Smooth muscle cell (in vitro differentiated cells): ENCODE measurements around the gene SART1. TPM values are rescaled to one million over a fixed set of nuclear protein-coding genes. Genes with fewer than 3 reads are reported as not detected.

Experiments
- DNase-seq: peaks from one replicate; lab custom pipeline; 2025; ENCODE audit not compliant: unreplicated experiment; lab: John Stamatoyannopoulos, UW
- H2AFZ ChIP-seq: fragments of 200-600 bp; sonication (generic); 2 replicates; pipeline ENCODE4 v1.6.0; 2016; ENCODE audit warnings: antibody characterized with exemption, low read depth, mild to moderate bottlenecking
- H3F3A ChIP-seq: fragments of 200-600 bp; sonication (generic); 2 replicates; pipeline ENCODE4 v1.6.0; 2017; ENCODE audit warnings: antibody characterized with exemption, low read depth
- H3K27ac ChIP-seq: fragments of 200-600 bp; sonication (generic); 2 replicates; pipeline ENCODE4 v1.5.1; 2016; ENCODE audit warnings: low read depth, mild to moderate bottlenecking
- H3K27me3 ChIP-seq: fragments of 200-600 bp; sonication (generic); 2 replicates; pipeline ENCODE4 v1.6.1; 2016; ENCODE audit warnings: low read depth, mild to moderate bottlenecking
- H3K36me3 ChIP-seq: fragments of 200-600 bp; sonication (generic); 2 replicates; pipeline ENCODE4 v1.5.1; 2016; ENCODE audit warnings: low read depth
- H3K4me1 ChIP-seq: fragments of 200-600 bp; sonication (generic); 2 replicates; pipeline ENCODE4 v1.5.1; 2016; ENCODE audit warnings: low read depth
- H3K4me2 ChIP-seq: fragments of 200-600 bp; sonication (generic); 2 replicates; pipeline ENCODE4 v1.6.0; 2016; ENCODE audit warnings: mild to moderate bottlenecking
- H3K4me3 ChIP-seq: fragments of 200-600 bp; sonication (generic); 2 replicates; pipeline ENCODE4 v1.5.1; 2016; ENCODE audit warnings: mild to moderate bottlenecking
- H3K79me2 ChIP-seq: fragments of 200-600 bp; sonication (generic); 2 replicates; pipeline ENCODE4 v1.6.0; 2016; ENCODE audit warnings: low read depth, mild to moderate bottlenecking
- H3K9ac ChIP-seq: fragments of 200-600 bp; sonication (generic); 2 replicates; pipeline ENCODE4 v1.6.0; 2016; ENCODE audit warnings: low read depth
- H3K9me3 ChIP-seq: fragments of 200-600 bp; sonication (generic); replicated peaks from 2 replicates; pipeline ENCODE4 v1.5.1; 2016; ENCODE audit warnings: low read depth
- H4K20me1 ChIP-seq: fragments of 200-600 bp; sonication (generic); 2 replicates; pipeline ENCODE4 v1.6.0; 2016; ENCODE audit warnings: low read depth
- CTCF ChIP-seq: fragments of 200-600 bp; sonication (generic); IDR thresholded peaks from 2 replicates; pipeline ENCODE4 v1.5.1; 2017; ENCODE audit warnings: borderline replicate concordance, mild to moderate bottlenecking, antibody characterized with exemption; ENCODE audit not compliant: insufficient read depth, poor library complexity, severe bottlenecking
- WGBS: methylation state at CpG from one replicate; pipeline ENCODE4 v1.1.7; 2016; ENCODE audit warnings: low lambda C conversion rate; 5-methylcytosine and 5-hydroxymethylcytosine counted together
- polyA plus RNA-seq: library from polyadenylated mRNA; unstranded; fragments of >200 nt; fragmentation: Nextera tagmentation; extraction: Ambion mirVana; gene quantifications from 2 replicates; pipeline ENCODE4 v1.2.1, GENCODE V29; 2016
- total RNA-seq: library from RNA; depleted of rRNA; stranded (reverse); fragments of >200 nt; gene quantifications from 2 replicates; pipeline ENCODE4 v1.2.3, GENCODE V29; 2014

The SART1 gene
- total and polyA plus RNA-seq, 2 experiments from 2014 or later: 22.5 to 62.5 TPM

DNA sequence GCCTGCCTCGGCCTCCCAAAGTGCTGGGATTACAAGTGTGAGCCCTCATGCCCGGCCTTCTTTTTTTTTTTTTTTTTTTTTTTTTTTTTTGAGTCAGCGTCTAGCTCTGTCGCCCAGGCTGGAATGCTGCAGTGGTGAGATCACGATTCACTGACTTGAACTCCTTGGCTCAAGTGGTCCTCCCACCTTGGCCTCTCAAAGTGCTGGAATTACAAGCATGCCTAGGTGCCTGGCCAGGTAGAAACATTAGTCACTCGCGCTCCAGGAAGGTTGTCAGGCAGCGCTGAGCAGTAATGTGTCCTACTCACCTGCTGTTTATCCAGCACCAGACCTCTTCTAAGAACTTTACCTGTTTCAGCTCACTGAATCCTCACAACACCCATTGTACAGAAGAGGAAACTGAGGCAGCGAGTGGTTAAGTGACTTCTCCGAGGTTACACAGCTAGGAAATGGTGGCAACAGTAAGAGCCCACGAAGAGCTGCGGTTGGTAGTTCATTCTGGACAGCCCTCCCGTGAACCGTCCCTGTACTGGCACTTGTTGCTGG, 49.8 kb downstream of the SART1 start:
- TF ChIP-seq CTCF: no peak
- no peak overlapping the region for H2AFZ ChIP-seq

GRCh38 chr11:66011785-66012303, 50.3 kb downstream of the SART1 start, which contains the start of gene CST6:
Gene CST6, plus strand, starts transcription at chr11:66012008. Its CDS starts 37 bp downstream, at chr11:66012045.
- H3K79me2 ChIP-seq: no peaks in the 10 kb centered on the region
- no peak within 1 kb of the TSS for H2AFZ ChIP-seq
- no peak within 1 kb of the TSS for H3K9ac ChIP-seq
- no peaks in the 10 kb centered on the region for H3K36me3 ChIP-seq
- H3K4me3 ChIP-seq: no peak within 1 kb of the TSS
- 25% methylated on average over 59 of the region's 61 CpGs for WGBS
- peaks cover 5% of the 10 kb centered on the region for H3F3A ChIP-seq
- peak within 1 kb of the TSS; percentile 59 for H3K27ac ChIP-seq
- peaks cover 9% of the 10 kb centered on the region for H3K4me1 ChIP-seq
- no peak for DNase-seq
- H4K20me1 ChIP-seq: no peaks in the 10 kb centered on the region
- no peaks in the 10 kb centered on the region for H3K9me3 ChIP-seq
- peaks cover 14% of the 10 kb centered on the region for H3K27me3 ChIP-seq
- peak within 1 kb of the TSS; percentile 33 for H3K4me2 ChIP-seq
- no peak for TF ChIP-seq CTCF

More for the DNA sequence above, 49.8 kb downstream of the SART1 start:
- peak overlapping the region; percentile 33 for H3K4me2 ChIP-seq
- H3K79me2 ChIP-seq: no peaks in the 10 kb centered on the region
- H3F3A ChIP-seq: peaks cover 9% of the 10 kb centered on the region
- no peaks in the 10 kb centered on the region for H3K9me3 ChIP-seq
- H3K36me3 ChIP-seq: no peaks in the 10 kb centered on the region
- no peak overlapping the region for H3K9ac ChIP-seq
- peak overlapping the region; percentile 46 for H3K27ac ChIP-seq
- DNase-seq: no peak
- H4K20me1 ChIP-seq: no peaks in the 10 kb centered on the region
- no peak overlapping the region for H3K4me3 ChIP-seq
- WGBS: 41% methylated on average over 13 of the region's 14 CpGs
- H3K27me3 ChIP-seq: peaks cover 14% of the 10 kb centered on the region
- H3K4me1 ChIP-seq: peaks cover 12% of the 10 kb centered on the region

DNA sequence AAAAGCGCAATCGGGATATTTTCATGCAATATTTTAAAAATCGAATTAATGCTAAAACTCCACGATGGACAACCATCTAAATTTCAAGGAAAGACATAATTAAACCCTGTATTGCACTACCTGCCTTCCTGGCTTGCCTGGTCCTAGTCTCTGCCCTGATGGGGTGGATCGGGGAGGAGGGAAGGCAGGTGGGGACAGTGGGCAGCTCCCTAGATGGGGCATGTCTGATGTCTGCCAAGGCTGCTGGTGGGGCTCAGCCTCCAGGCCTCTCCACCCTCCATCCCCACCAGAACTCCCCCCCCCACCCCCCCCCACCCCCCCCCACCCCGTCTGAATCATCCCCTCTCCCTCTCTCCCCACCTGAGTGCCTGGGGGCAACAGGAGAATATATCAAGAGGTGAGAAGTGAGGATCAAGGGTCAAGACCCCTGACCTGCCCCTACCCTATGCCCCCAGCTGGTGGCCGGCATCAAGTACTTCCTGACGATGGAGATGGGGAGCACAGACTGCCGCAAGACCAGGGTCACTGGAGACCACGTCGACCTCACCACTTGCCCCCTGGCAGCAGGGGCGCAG, 50.9 kb downstream of the SART1 start:
- Histone ChIP-seq H3K9me3 (no peaks in the 10 kb centered on the region), H3K27me3 (peaks cover 14% of the 10 kb centered on the region), H4K20me1 (no peaks in the 10 kb centered on the region), H2AFZ (no peak overlapping the region), H3K4me3 (no peak overlapping the region), H3K9ac (no peak overlapping the region), H3K36me3 (no peaks in the 10 kb centered on the region), H3F3A (no peaks in the 10 kb centered on the region), H3K27ac (peak overlapping the region; percentile 59), H3K4me1 (peaks cover 2% of the 10 kb centered on the region), H3K4me2 (peak overlapping the region; percentile 33), H3K79me2 (no peaks in the 10 kb centered on the region)
- DNase-seq: no peak
- no peak for TF ChIP-seq CTCF
- WGBS: 68% methylated on average over 12 of the region's 12 CpGs
